Measurements from ENCODE around the gene IL5RA.

Gene IL5RA

DNA sequence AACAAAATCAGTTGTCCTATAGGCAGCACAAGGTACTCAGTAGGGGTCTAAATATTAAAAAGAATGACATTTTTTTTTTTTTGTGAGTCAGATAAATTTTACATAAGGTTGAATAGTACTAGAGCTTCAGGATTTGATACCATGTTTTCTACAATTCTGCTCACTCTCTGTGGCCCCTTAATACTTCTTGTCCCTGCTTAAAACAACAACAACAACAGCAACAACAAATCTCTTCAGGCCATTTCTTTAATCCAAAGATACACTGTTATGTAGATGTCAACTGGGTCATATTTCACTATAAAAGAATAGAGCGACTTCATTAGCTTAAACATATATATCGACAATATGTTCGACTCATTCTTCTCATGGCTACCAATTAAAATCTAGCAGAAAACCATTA lies 3.0 kb downstream of the IL5RA start:
- no peak for DNase-seq

DNA sequence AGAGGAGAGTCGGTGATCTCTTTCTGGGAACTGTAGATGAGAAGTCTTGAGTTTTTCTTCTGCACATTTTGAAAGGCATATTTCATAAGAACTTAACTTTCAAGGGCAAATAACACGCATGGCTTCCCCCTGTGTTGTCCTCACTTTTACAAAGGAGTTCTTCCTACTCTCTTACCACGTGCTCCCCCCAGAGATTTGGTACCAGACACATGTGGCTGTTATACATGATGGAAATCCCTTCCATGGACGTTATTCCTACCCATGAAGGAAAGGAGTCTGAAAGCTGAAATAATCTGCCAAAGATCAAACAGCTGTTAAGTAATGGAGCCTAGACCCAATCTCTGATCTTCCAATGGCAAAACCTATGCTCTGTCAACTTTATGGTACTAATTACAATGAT lies 4.4 kb downstream of the IL5RA start:
- DNase-seq: no peak

DNA sequence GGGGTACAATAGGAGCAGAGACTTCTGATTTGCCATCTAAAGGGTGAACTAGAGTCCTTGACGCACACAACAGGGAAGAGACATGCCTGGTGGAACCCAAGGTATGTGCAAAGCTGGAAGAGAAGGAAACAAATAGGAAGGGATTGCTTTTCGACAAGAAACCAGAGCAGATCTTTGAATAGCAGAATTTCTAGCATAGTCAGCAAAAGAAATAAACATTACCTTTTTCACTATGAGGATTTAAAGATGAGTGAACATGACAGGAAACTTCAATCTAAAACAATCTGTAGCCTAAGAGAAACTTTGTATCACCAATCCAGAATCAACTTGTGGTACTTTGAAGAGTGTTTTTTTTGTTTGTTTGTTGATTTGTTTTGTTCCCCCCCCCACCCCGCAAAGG lies 4.9 kb downstream of the IL5RA start:
- no peak for DNase-seq

DNA sequence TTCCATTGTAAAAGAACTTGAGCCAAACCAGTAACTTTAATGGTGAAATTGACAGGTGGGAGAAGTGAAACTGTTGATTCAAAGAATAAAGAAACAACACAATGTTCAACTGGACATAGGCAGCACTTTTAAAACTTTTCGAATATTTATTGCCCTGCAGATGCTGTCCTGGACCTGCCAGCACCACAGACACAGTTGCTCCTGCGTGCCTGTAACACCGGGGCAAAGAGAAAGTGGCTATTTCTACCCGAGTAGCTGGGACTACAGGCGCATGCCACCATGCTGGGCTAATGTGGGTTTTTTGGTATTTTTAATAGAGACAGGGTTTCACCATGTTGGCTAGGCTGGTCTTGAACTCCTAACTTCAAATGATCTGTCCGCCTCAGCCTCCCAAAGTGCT lies 7.4 kb downstream of the IL5RA start:
- DNase-seq: no peak

DNA sequence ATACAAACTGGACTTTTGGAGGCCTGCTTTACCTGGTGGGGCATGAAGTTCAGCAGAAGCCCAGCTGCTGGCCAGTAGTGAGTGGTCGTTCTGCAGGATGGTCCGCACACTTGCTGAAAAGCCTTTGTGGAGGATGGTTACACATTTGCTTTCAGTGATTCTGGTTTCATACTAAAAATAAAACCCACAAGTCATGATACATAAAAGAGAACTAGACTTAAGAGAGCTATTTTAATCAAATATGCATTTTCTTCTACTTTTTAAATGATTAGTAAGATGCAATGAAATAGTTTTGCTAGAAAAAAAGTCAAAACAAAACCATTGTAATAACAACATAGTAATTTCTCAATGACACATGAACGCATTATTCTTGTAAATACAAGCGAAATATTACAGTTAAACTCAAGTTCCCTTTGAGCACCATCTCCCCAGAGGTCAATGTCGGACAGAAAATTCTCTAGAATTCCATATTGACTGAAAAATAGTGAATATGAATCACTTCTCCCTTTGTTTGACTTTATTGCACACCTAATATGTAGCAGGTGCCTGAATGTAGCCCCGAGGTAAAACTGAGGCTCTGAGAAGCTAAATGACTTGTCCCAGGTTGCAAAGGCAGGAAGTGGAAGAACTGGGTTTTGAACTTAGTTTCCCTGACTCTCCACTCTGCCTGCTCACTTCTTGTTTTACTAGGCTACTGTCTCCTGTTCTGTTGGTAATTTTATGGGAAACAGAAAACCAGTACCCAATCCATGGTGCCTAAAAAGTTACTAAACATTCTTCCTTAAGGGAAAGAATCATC lies 8.3 kb downstream of the IL5RA start:
- DNase-seq: no peak

DNA sequence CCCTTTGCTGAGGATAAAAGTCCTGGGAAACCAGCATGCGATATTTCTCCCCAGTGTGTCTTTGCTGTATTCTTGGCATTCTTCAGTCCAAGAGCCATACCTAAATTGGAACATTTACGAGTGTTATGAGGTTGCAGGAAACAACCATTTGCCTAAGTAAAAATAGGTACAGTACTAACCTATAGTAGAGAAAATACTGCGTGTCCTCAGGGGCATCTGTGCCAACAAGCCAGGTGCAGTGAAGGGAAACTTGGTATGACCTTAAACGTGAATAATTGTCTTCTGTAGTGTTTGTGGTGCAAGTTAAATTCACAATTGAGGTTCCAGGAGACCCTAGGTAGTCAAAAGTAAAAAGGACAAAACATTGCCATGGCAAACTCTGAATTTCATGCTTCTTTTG lies 12.2 kb downstream of the IL5RA start:
- DNase-seq: no peak

DNA sequence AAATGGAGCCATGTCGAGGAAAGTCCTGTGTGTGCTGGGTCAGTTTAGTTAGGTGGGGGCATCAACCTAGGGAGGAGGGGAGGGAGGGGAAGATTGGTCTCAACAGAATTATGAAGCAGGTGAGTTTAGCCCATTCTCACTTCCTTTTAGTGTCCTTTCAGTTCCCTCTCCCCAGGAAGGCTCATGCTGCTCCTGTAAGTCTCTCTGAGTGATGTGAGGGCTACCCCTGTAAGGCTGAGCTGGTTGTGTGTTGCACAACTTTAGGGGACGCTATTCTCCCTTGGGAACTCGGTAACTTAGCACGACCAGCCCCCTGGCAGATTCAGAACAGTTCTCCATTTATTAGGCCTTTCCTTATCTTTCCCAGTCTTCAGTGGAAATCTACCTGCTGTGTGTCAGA lies 21.2 kb downstream of the IL5RA start:
- DNase-seq: no peak

DNA sequence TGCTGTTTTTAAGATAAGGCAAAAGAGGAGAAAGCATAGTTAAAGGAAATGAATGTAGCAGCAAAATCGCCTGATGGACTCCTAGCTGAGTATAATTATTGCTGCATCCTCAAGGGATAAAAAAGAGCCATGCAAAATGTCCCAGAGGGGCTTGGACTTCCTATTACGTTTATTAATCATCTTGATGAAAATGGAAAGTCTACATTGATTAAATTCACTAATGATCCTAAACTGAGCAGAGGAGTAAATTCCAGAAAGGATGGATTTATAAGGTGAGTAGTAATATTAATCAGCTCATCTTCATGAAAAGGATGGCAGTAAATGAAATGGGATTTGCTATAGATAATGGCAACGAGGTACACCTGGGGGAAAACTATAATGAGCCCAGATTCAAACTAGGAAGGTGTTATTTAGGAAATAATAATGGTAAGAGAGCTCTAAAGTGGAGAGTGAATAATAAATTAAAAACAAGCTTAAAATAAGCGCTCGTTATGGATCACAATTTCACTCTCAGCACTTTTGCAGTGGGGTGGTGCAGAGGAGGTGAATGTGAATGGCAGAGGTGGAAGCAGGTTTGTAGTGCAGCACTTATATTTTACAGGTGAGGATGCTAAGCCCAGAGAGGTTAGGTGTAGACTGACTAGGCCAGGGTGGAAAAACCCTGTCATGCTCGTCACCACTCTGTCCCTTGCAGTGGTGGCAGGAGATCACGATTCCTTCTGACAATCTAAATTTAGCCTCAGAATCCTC lies 22.3 kb downstream of the IL5RA start:
- no peak for DNase-seq

DNA sequence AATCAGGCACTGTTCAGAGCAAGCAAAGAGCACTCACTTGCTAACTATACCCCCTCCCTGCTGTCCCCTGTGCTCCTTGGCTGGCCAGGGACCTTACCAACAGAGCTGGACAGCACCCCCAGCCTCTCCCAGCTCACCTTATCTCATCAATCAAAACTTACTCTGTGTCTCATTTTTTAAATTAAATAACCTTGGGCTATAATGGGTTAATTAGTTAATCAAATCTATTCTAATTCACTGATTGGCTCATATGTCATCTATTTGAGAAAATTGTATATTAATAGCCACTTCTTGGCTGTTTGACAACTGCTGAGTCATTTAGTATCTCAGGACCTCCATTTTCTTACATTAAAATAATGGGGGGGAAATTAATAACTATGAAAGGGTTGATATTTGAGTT lies 22.9 kb downstream of the IL5RA start:
- no peak for DNase-seq

DNA sequence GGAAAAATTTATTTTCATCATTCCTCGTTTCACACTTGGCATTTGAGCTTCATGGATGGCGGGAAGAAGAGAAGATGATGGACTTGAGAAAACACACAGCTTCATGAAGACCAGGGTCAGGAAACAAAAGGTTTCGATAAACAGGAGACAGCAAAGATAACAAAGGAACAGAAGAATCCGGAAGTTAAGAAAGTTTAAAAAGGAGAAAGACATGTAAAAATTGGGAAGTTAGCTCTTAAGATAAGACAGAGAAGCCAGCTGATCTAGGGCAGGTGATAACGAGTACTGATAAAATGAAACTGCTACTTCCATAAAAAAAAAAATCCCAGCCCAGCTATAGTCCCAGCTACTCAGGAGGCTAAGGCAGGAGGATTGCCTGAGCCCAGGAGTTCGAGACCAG lies 23.9 kb downstream of the IL5RA start:
- DNase-seq: no peak

DNA sequence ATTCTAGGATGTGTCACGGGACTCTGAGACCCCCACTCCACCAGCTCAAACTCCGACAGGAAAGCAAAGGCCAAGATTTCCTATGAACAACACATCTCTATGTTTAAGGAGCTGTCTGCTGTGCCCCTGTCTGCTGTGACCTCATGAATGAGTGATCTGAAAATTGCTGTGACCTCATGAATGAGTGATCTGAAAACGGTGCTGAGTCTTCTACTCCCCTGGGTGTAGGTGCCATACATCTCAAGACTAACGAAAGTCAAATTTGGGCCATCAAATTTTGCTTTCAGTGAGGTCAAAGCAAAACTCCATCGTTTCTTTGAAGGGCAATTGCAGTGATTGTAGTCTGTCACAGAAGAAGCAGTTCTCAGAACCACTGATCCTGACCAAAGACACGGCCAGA lies 24.4 kb downstream of the IL5RA start:
- no peak for DNase-seq

DNA sequence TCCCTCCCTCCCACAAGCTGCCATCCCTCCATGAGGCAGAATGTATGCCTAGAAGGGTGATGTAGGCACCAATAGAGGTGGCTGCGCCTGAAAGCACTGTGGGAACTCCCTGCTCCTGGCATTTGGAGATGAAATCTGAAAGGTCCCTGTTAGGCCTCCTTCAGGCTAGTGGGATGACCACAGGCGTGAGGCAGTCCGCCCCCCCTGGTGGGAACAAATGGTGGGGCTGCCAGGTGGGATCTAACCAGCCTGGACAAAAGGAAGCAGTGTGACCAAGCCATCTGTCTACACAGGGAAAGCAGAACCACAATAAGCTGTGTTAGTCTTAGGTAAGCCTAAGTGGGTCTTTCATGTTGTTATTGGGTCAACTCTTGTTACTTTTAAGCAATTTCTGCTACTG lies 25.3 kb downstream of the IL5RA start:
- no peak for DNase-seq

DNA sequence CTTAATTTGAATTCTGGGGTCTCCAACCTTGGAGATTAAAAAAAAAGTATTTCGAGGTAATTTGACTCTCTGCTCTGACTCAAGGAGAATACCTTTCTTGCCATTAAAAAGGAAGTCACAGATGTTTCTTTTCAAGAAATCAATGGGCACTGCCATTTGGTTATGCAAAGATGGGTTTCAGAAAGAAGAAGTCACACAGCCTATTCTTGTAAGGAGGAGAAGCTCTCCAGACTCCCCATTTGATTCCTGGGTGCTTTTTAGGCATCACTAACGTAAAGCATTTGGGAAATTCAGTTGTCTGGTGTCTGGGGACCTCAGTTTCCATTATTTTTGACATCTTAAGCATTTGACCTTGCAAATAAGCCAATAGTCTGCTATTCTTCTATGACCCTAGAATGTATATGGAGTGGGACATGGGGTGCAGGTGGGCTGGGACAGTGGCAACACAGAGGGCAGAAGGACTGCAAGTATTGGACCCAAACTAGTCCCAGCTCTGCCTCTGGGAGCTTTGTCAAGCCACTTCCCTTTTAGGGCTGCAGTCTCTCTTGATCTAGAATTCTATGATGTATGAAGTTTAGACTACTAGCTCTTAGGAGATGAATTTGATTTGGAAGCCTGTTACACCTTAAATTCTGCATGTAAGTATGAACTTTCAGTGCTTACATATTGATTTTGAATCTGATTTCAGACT lies 27.8 kb downstream of the IL5RA start:
- no peak for DNase-seq

DNA sequence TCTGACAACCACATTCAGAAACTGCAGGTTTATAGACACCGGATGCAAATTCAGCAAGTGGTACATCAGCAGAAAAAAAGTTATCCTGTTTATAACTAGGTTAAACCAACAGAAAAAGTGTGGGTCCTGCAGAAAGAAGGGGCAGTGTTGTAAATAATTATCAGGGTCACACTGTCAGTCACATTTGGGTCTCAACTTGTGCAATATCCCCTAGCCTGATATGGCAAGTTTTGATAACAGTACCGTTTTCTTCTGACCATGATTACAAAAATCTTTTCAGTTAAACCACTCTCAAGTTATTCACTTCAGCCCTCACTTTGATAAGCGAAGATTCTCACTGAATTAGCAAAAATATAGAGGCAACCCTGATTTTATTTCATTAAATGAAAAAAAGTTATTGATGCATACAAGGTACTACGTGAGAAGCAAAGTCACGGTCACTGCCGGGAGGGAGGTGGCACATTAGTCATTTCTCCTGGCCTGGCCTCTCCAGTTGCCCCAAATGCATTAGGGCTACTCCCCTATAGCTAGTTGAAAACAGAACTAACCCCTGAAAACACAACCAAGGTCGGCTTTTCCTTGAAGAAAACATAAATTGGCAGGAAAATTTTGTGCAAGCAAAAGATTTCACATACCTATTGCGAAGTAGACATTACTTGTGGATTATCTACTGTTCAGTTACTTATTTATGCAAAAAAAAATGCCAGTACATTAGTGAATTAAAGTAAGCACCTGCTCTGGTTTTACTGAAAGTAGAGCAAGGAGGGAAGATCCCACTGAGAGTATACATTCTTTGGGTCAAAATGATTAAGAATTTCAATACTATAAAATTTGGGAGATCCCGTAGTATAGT lies 28.6 kb downstream of the IL5RA start:
- DNase-seq: no peak

DNA sequence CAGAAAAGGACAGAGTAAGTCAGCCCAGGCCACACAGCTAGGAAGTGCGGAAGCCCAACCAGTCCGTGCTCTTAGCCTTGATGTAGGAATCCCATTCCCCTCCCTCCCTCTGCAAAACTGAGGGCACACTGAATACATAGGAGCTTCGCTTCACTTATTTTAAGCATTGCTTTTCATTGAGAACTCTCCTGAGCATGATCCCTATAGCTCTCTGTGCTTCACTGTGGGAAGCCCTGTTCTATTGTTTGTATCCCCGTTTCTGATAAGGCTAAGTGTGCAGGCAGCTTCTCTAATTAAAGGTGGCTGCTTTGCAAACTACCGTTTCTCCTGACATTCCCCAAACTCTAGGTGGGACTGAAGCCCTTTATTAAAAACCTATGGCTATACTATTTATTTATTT lies 29.9 kb downstream of the IL5RA start:
- DNase-seq: no peak

DNA sequence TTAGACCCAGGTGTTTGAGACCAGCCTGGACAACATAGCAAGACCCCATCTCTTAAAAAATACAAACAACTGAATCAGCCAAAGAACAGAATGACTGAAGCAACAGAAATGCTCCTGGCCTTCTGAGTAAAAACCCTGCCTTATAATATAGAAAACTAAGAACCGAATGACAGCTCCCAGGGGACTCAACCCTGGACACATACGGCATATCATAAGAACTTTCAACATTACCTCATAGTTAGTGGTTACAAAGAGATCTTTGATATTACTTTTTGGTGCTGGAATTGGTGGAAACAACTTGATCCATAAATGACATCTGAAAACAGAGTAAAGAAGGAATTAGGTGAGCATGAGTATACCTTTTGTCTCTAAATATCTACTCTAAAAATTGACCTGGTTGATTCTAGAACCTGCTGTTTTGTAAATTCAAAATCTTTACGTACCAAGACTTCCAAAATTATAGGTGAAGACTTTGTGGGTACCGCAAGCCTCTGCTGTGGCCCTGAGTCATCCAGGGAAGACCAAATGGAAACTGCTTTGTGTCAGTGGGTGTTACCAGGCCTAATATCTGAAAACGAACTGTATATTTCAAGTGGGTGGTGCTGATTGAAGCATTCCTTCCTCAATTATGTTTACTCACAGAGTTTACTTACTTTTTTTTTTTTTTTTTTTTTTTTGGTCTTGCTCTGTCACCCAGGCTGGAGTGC lies 35.5 kb downstream of the IL5RA start:
- no peak for DNase-seq

DNA sequence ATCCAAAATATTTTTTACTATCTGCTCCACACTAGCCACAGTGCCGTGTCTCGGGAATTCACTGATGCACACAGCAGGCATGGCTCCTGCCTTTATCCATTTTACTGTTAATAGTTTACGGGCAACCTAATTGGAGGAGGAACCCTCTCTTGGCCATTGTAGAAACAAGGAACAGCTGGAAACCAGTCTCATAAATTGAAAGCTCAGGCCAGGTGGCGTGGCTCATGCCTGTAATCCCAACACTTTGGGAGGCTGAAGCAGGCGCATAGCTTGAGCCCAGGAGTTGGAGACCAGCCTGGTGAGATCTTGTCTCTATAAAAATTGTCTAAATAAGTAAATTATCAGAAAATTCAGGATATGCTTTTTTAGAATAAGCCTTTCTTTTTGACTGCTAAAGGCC lies 39.0 kb downstream of the IL5RA start:
- DNase-seq: no peak

DNA sequence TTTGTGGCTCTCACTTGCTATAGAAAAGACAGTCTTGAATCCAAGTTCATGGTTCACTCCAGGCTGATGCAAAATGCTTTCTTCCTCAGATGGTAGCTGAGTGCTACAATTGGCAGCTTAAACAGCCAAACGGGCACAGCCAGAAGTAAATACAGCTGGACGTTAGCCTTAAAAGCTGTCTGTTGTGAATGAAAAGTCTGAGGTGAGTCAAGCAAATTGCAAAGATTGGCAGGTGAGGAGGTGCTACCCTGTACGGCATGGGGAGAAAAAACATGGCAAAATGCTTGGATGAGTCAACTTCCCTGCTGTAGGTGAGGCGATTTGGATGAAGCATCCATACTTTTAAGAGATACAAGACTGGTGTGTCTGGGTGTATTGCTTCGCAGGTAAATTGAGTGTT lies 40.5 kb downstream of the IL5RA start:
- no peak for DNase-seq

DNA sequence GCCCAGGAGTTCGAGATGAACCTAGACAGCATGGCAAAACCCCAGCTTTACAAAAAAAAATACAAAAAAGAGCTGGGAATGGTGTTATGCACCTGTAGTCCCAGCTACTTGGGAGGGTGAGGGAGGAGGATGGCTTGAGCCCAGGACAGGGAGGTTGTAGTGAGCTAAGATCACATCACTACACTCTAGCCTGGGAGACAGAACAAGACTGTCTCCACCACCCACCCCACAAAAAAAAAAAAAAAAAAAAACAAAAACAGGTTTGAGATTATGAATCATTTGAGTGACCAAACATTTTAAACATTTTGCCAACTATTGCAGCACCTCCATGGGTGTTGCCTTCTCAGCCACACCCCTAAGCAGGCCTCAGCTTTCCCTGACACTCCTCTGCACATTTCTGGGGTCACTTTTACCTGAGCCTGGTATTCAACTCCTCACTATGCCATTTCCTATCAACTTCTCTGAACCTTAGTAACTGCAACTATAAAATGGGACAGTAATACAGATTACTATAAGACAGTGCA lies 41.8 kb downstream of the IL5RA start:
- no peak for DNase-seq

DNA sequence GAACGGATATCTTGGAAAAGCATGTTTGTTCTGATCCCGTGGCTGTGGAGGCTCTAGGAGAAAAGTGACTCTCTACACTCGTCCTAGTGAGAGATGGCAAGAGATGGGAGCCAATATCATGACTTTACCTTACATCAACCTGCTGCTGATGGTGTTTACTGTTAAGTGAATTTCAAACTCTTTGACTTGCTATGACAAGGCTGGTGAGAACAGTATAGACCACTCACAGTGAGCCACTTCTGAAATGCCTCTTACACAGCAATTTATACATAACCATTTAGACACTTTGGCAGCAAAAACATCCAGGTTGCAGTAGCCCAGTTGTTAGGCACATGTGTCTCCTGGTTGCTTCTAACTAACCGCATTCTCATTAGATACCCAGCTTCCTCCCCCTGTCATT lies 43.3 kb downstream of the IL5RA start:
- DNase-seq: no peak

DNA sequence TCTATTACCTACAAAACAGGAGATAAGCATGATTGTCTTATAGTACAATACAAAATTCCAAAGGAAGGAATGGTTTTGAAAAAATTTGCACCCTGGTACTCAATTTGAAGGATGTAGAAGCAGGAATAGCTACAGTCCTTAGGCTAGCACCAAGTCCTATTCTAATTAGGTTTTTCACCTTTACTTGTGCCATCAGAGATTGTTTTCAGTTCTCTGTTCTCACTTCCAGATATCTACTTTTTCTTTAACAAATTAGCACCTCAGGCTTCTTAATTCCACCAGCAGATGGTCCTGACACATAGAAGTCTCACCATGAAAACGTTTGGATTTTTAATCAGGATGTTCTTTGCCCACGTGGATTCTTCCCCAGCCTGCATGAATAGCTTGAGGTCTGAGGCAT lies 43.8 kb downstream of the IL5RA start:
- DNase-seq: no peak

DNA sequence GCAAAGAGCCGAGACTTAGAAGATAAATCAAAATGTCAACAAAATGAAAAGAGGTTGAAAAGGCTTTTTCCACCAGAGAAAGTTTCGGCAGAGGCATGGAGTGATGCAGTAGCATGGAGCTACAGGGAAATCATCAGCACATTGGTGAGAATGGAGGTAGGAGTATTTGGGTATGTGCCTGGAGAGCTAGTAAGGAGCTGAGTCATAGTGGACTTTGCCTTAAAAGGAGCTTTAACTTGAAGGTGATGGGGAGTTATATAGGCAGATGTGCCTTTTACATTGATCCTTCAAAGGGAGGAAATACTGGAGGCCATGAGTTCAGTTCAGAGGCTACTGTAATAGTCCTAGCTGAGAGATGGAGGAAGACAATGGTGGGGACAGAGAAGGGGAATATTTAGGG lies 44.3 kb downstream of the IL5RA start:
- DNase-seq: no peak
